Measurements from ENCODE around the gene L1TD1.
"Not testable (repeated sequence)": the region's sequence is repeated elsewhere in the genome, so short reads cannot be mapped to it uniquely, and the experiment has no call there.

Gene L1TD1

GRCh38 chr1:62177621-62178020, 17.0 kb upstream of the L1TD1 start:
- DNase-seq (ENCODE audit: low read depth, low spot score), result no peak
- H3K4me3 ChIP-seq (ENCODE audit: low read depth, low read length), result no peak overlapping the region
- TF ChIP-seq CTCF (IDR thresholded peaks at IDR 0.05; ENCODE audit: insufficient read depth, low read length, missing control alignments), result no peak
- POLR2A ChIA-PET, result no interaction called here
- CTCF ChIA-PET, result no interaction called here

GRCh38 chr1:62178372-62178771, 16.3 kb upstream of the L1TD1 start:
- H3K4me3 ChIP-seq (ENCODE audit: low read depth, low read length), result no peak overlapping the region
- POLR2A ChIA-PET, result no interaction called here
- no peak for TF ChIP-seq CTCF (IDR thresholded peaks at IDR 0.05; ENCODE audit: insufficient read depth, low read length, missing control alignments)
- DNase-seq (ENCODE audit: low read depth, low spot score), result no peak
- CTCF ChIA-PET, result interaction anchor here (0.8 to 2.3 kb wide), 2 partner anchors 228 to 257 kb away, joined by 3 to 9 read pairs; no protein-coding TSS in a partner anchor

- CTCF ChIA-PET, result interaction anchor here (1.7 to 2.3 kb wide), 2 partner anchors 223 to 227 kb away, joined by 6 to 9 read pairs; no protein-coding TSS in a partner anchor
- DNase-seq (ENCODE audit: low read depth, low spot score); POLR2A ChIA-PET; H3K4me3 ChIP-seq (ENCODE audit: low read depth, low read length): not testable (repeated sequence)
Observed at GRCh38 chr1:62180054-62180453, 14.6 kb upstream of the L1TD1 start.

GRCh38 chr1:62180639-62181038, 14.0 kb upstream of the L1TD1 start:
- ChIA-PET CTCF (no interaction called here), POLR2A (no interaction called here)
- DNase-seq (ENCODE audit: low read depth, low spot score), result no peak

GRCh38 chr1:62181532-62181931, 13.1 kb upstream of the L1TD1 start:
- no peak overlapping the region for H3K4me3 ChIP-seq (ENCODE audit: low read depth, low read length)
- no peak for TF ChIP-seq CTCF (IDR thresholded peaks at IDR 0.05; ENCODE audit: insufficient read depth, low read length, missing control alignments)
- DNase-seq (ENCODE audit: low read depth, low spot score), result no peak
- POLR2A ChIA-PET, result no interaction called here
- CTCF ChIA-PET, result no interaction called here

More at GRCh38 chr1:62180639-62181038, 14.0 kb upstream of the L1TD1 start:
- no peak for TF ChIP-seq CTCF (IDR thresholded peaks at IDR 0.05; ENCODE audit: insufficient read depth, low read length, missing control alignments)
- H3K4me3 ChIP-seq (ENCODE audit: low read depth, low read length), result no peak overlapping the region

- DNase-seq (ENCODE audit: low read depth, low spot score); POLR2A ChIA-PET; H3K4me3 ChIP-seq (ENCODE audit: low read depth, low read length): not testable (repeated sequence)
- CTCF ChIA-PET, result interaction anchor here (0.6 kb wide), 1 partner anchor 660 kb away, joined by 3 read pairs; no protein-coding TSS in a partner anchor
Observed at GRCh38 chr1:62182157-62182556, 12.5 kb upstream of the L1TD1 start.

- H3K4me3 ChIP-seq (ENCODE audit: low read depth, low read length); POLR2A ChIA-PET; DNase-seq (ENCODE audit: low read depth, low spot score): not testable (repeated sequence)
- CTCF ChIA-PET, result interaction anchor here (0.8 to 2.0 kb wide), 2 partner anchors 7 to 10 kb away, joined by 4 to 9 read pairs; no protein-coding TSS in a partner anchor
Observed at GRCh38 chr1:62183164-62184020, 11.3 kb upstream of the L1TD1 start.

- no peak for TF ChIP-seq CTCF (IDR thresholded peaks at IDR 0.05; ENCODE audit: insufficient read depth, low read length, missing control alignments)
- no peak for DNase-seq (ENCODE audit: low read depth, low spot score)
- POLR2A ChIA-PET, result interaction anchor here (0.7 kb wide), 1 partner anchor 228 kb away, joined by 3 read pairs; no protein-coding TSS in a partner anchor
- CTCF ChIA-PET, result interaction anchor here (2.0 kb wide), 1 partner anchor 8 kb away, joined by 9 read pairs; no protein-coding TSS in a partner anchor
- no peak overlapping the region for H3K4me3 ChIP-seq (ENCODE audit: low read depth, low read length)
Observed at GRCh38 chr1:62184336-62184735, 10.3 kb upstream of the L1TD1 start.

- H3K4me3 ChIP-seq (ENCODE audit: low read depth, low read length); DNase-seq (ENCODE audit: low read depth, low spot score); POLR2A ChIA-PET: not testable (repeated sequence)
- CTCF ChIA-PET, result interaction anchor here (2.0 kb wide), 1 partner anchor 9 kb away, joined by 9 read pairs; no protein-coding TSS in a partner anchor
Observed at GRCh38 chr1:62185233-62185632, 9.4 kb upstream of the L1TD1 start.

Measured in AG04449 (cell line).